Mesendoderm (in vitro differentiated cells): ENCODE results near the gene POLDIP2.

Experiments used
- DNase-seq: peaks from one replicate; pipeline ENCODE4 v3.0.0; 2013
- H2AK5ac ChIP-seq: 2 replicates; pipeline ENCODE4 v1.6.1; 2013; ENCODE audit warnings: low read length, inconsistent platforms
- H2BK120ac ChIP-seq: 2 replicates; pipeline ENCODE4 v1.6.1; 2013; ENCODE audit warnings: low read depth, mild to moderate bottlenecking, low read length, moderate library complexity, mixed read lengths
- H2BK15ac ChIP-seq: replicated peaks from 2 replicates; pipeline ENCODE4 v1.6.1; 2013; ENCODE audit warnings: low read depth, mild to moderate bottlenecking, moderate library complexity
- H2BK5ac ChIP-seq: 2 replicates; pipeline ENCODE4 v1.6.1; 2013; ENCODE audit warnings: low read length, inconsistent platforms
- H3K18ac ChIP-seq: 2 replicates; pipeline ENCODE4 v1.6.1; 2013; ENCODE audit warnings: mild to moderate bottlenecking, low read length, mixed read lengths
- H3K23ac ChIP-seq: one replicate; pipeline ENCODE4 v1.6.1; 2013; ENCODE audit warnings: low read length
- H3K27ac ChIP-seq: 2 replicates; pipeline ENCODE4 v1.5.1; 2013; ENCODE audit warnings: low read depth, mild to moderate bottlenecking, inconsistent platforms, low read length, moderate library complexity
- H3K27me3 ChIP-seq: 2 replicates; pipeline ENCODE4 v1.6.1; 2013; ENCODE audit warnings: low read length, control low read depth, mild to moderate bottlenecking, inconsistent platforms; ENCODE audit not compliant: insufficient read depth, poor library complexity
- H3K36me3 ChIP-seq: 2 replicates; pipeline ENCODE4 v1.6.1; 2013; ENCODE audit warnings: low read length, inconsistent platforms; ENCODE audit not compliant: control insufficient read depth, insufficient read depth
- H3K4ac ChIP-seq: one replicate; pipeline ENCODE4 v1.6.1; 2013; ENCODE audit warnings: low read depth, mild to moderate bottlenecking, low read length, moderate library complexity
- H3K4me1 ChIP-seq: 2 replicates; pipeline ENCODE4 v1.6.1; 2013; ENCODE audit warnings: low read depth, low read length, inconsistent platforms; ENCODE audit not compliant: control insufficient read depth
- H3K4me2 ChIP-seq: 2 replicates; pipeline ENCODE4 v1.6.1; 2013; ENCODE audit warnings: low read length
- H3K4me3 ChIP-seq: 2 replicates; pipeline ENCODE4 v1.5.1; 2013; ENCODE audit warnings: mild to moderate bottlenecking, low read length
- H3K56ac ChIP-seq: one replicate; pipeline ENCODE4 v1.6.1; 2013; ENCODE audit warnings: low read length
- H3K79me1 ChIP-seq: 2 replicates; pipeline ENCODE4 v1.6.1; 2013; ENCODE audit warnings: low read length, inconsistent platforms
- H3K79me2 ChIP-seq: 2 replicates; pipeline ENCODE4 v1.6.1; 2013; ENCODE audit warnings: mild to moderate bottlenecking, low read length; ENCODE audit not compliant: control insufficient read depth, insufficient read depth
- H3K9ac ChIP-seq: 2 replicates; pipeline ENCODE4 v1.6.1; 2013; ENCODE audit warnings: low read length, inconsistent platforms
- H4K5ac ChIP-seq: one replicate; pipeline ENCODE4 v1.6.1; 2013; ENCODE audit warnings: low read length
- H4K8ac ChIP-seq: one replicate; pipeline ENCODE4 v1.6.1; 2013; ENCODE audit warnings: low read depth, mild to moderate bottlenecking, control low read depth, low read length, moderate library complexity
- WGBS: extraction: QIAGEN DNeasy Blood & Tissue Kit; methylation state at CpG from one replicate; pipeline ENCODE4 v1.1.7; 2013; ENCODE audit warnings: low lambda C conversion rate, missing lambda C conversion rate; ENCODE audit not compliant: insufficient coverage; ENCODE audit errors: extremely low coverage; 5-methylcytosine and 5-hydroxymethylcytosine counted together

POLDIP2 gene

DNA sequence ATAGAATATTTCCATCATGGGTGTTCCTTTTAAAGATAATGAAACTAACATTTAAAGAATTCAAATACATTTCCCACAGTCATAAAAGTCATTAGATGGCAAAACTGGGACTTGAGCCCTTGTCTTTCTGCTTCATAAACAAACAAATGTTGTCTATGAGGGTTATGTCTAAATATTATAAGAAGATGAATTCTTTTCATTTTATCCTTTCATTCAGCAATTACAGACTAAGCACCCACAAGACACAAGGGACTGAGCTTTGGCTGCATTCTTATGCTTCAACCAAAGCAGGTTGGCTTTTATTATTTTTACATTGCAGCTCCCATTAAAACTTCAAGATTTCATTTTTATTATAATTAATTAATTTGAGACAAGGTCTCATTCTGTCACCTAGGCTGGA, 29.1 kb upstream of the POLDIP2 start:
- no peak overlapping the region for H4K8ac ChIP-seq
- H3K4me3 ChIP-seq = no peak overlapping the region
- peaks cover 7% of the 10 kb centered on the region for H3K27me3 ChIP-seq
- no peak overlapping the region for H3K18ac ChIP-seq
- H3K27ac ChIP-seq = no peak overlapping the region
- H3K4me2 ChIP-seq = no peak overlapping the region
- no peak overlapping the region for H2BK15ac ChIP-seq
- H3K36me3 ChIP-seq = no peaks in the 10 kb centered on the region
- H4K5ac ChIP-seq = no peak overlapping the region
- H3K4me1 ChIP-seq = no peaks in the 10 kb centered on the region
- H3K9ac ChIP-seq = no peak overlapping the region
- no peak overlapping the region for H3K23ac ChIP-seq
- no peak overlapping the region for H2AK5ac ChIP-seq
- H2BK5ac ChIP-seq = no peak overlapping the region
- H3K56ac ChIP-seq = no peak overlapping the region
- no peak overlapping the region for H2BK120ac ChIP-seq
- H3K79me2 ChIP-seq = no peaks in the 10 kb centered on the region
- no peak overlapping the region for H3K4ac ChIP-seq
- no peak for DNase-seq
- H3K79me1 ChIP-seq = no peaks in the 10 kb centered on the region

DNA sequence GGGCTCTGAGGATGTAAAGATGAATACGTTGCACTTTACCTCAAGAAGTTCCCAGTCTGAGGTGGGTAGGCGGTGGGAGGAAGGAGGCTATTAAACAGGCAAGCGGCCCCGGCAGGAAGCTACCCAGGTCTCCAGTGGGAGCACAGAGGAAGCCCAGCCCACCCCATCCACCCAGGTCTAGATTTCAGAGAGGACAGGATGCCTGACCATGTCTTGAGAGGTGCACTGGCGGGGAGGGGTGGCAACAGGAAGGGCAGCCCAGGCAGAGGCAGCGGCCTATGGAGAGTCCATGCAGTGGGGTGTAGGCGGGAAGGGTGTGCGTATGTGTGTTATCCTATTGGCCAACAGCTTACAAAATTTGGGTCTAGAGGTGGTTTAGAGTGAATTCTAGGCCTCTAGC, 28.1 kb upstream of the POLDIP2 start:
- Histone ChIP-seq H2BK120ac (no peak overlapping the region), H3K79me1 (no peaks in the 10 kb centered on the region), H3K27me3 (peaks cover 7% of the 10 kb centered on the region), H3K4ac (no peak overlapping the region), H3K4me2 (no peak overlapping the region), H4K5ac (no peak overlapping the region), H3K9ac (no peak overlapping the region), H3K56ac (no peak overlapping the region), H3K4me1 (no peaks in the 10 kb centered on the region), H2BK15ac (no peak overlapping the region), H2AK5ac (no peak overlapping the region), H4K8ac (no peak overlapping the region), H3K79me2 (no peaks in the 10 kb centered on the region), H3K4me3 (no peak overlapping the region), H3K23ac (no peak overlapping the region), H3K27ac (no peak overlapping the region), H2BK5ac (no peak overlapping the region), H3K36me3 (no peaks in the 10 kb centered on the region), H3K18ac (no peak overlapping the region)
- no CpG with 5 or more reads among the region's 8 CpGs for WGBS
- no peak for DNase-seq

DNA sequence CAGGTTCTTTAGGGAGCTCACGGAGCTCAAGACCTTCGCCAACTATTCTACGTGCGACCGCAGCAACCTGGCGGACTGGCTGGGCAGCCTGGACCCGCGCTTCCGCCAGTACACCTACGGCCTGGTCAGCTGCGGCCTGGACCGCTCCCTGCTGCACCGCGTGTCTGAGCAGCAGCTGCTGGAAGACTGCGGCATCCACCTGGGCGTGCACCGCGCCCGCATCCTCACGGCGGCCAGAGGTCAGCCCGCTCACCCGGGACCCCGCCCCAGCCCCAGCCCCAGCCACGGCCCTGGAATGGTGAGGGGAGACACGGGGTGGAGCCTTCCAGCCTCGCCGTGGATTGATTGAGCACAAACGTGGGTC, 27.7 kb upstream of the POLDIP2 start:
- peak overlapping the region; percentile 76 for H3K4me2 ChIP-seq
- H3K23ac ChIP-seq = no peak overlapping the region
- H4K8ac ChIP-seq = no peak overlapping the region
- no peak for DNase-seq
- H3K56ac ChIP-seq = peak overlapping the region; percentile 34
- H3K9ac ChIP-seq = no peak overlapping the region
- H3K4me1 ChIP-seq = no peaks in the 10 kb centered on the region
- no peaks in the 10 kb centered on the region for H3K36me3 ChIP-seq
- H3K27me3 ChIP-seq = peaks cover 8% of the 10 kb centered on the region
- no peak overlapping the region for H2BK15ac ChIP-seq
- H3K79me1 ChIP-seq = no peaks in the 10 kb centered on the region
- WGBS = no CpG with 5 or more reads among the region's 29 CpGs
- no peak overlapping the region for H4K5ac ChIP-seq
- no peak overlapping the region for H3K18ac ChIP-seq
- H3K79me2 ChIP-seq = no peaks in the 10 kb centered on the region
- H2BK5ac ChIP-seq = no peak overlapping the region
- H2BK120ac ChIP-seq = no peak overlapping the region
- H2AK5ac ChIP-seq = no peak overlapping the region
- no peak overlapping the region for H3K4ac ChIP-seq
- H3K4me3 ChIP-seq = no peak overlapping the region
- H3K27ac ChIP-seq = no peak overlapping the region

DNA sequence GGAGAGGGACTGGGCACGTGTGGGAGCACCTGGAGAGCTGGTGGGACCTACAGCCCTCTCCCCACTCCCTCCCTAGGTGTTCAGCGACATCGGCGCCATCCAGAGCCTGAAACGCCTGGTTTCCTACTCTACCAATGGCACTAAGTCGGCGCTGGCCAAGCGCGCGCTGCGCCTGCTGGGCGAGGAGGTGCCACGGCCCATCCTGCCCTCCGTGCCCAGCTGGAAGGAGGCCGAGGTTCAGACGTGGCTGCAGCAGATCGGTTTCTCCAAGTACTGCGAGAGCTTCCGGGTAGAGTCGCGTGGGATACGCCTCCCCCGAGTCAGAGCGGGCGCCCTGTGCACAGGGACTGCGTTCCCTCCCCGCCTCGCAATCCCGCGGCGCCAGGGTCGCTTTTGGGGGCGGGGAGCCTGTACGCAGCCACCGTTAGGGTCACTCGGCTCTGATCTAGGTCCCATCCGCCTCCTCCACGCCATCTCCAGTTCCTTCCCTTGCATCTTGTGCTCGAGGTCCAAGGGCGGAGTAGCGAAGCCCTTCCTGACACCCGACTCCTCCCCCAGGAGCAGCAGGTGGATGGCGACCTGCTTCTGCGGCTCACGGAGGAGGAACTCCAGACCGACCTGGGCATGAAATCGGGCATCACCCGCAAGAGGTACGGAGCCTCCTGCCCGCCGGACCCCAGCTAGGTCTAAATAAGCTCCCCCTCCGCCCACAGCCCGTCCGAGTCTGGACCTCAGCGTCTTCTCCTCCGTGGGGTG, 27.1 kb upstream of the POLDIP2 start:
- H3K9ac ChIP-seq = peak overlapping the region; percentile 23
- H3K4ac ChIP-seq = no peak overlapping the region
- no CpG with 5 or more reads among the region's 56 CpGs for WGBS
- H3K4me3 ChIP-seq = peak overlapping the region; percentile 33
- no peak overlapping the region for H4K5ac ChIP-seq
- H2AK5ac ChIP-seq = no peak overlapping the region
- peak overlapping the region; percentile 76 for H3K4me2 ChIP-seq
- H4K8ac ChIP-seq = no peak overlapping the region
- peaks cover 8% of the 10 kb centered on the region for H3K27me3 ChIP-seq
- peak overlapping the region; percentile 40 for H3K56ac ChIP-seq
- no peak overlapping the region for H2BK15ac ChIP-seq
- no peak overlapping the region for H2BK5ac ChIP-seq
- no peaks in the 10 kb centered on the region for H3K36me3 ChIP-seq
- no peaks in the 10 kb centered on the region for H3K4me1 ChIP-seq
- H2BK120ac ChIP-seq = no peak overlapping the region
- no peak for DNase-seq
- H3K79me2 ChIP-seq = no peaks in the 10 kb centered on the region
- no peak overlapping the region for H3K27ac ChIP-seq
- no peak overlapping the region for H3K18ac ChIP-seq
- H3K79me1 ChIP-seq = no peaks in the 10 kb centered on the region
- H3K23ac ChIP-seq = no peak overlapping the region

DNA sequence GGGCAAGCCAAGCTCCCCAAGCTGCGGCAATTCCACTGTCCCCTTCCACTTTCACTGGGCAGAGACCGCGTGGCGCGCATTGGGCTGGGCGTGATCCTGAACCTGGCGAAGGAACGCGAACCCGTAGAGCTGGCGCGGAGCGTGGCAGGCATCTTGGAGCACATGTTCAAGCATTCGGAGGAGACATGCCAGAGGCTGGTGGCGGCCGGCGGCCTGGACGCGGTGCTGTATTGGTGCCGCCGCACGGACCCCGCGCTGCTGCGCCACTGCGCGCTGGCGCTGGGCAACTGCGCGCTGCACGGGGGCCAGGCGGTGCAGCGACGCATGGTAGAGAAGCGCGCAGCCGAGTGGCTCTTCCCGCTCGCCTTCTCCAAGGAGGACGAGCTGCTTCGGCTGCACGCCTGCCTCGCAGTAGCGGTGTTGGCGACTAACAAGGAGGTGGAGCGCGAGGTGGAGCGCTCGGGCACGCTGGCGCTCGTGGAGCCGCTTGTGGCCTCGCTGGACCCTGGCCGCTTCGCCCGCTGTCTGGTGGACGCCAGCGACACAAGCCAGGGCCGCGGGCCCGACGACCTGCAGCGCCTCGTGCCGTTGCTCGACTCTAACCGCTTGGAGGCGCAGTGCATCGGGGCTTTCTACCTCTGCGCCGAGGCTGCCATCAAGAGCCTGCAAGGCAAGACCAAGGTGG, 24.0 kb upstream of the POLDIP2 start:
- Histone ChIP-seq H2BK120ac (no peak overlapping the region), H3K79me1 (no peaks in the 10 kb centered on the region), H3K9ac (peak overlapping the region; percentile 54), H4K5ac (no peak overlapping the region), H3K4me2 (peak overlapping the region; percentile 70), H3K23ac (peak overlapping the region; percentile 66), H3K4me1 (no peaks in the 10 kb centered on the region), H3K56ac (peak overlapping the region; percentile 89), H2AK5ac (no peak overlapping the region), H3K4me3 (no peak overlapping the region), H3K27ac (no peak overlapping the region), H4K8ac (no peak overlapping the region), H3K36me3 (no peaks in the 10 kb centered on the region), H3K79me2 (no peaks in the 10 kb centered on the region), H3K18ac (no peak overlapping the region), H3K4ac (no peak overlapping the region), H2BK15ac (no peak overlapping the region), H2BK5ac (no peak overlapping the region), H3K27me3 (peaks cover 8% of the 10 kb centered on the region)
- peak; percentile 82 for DNase-seq
- no CpG with 5 or more reads among the region's 72 CpGs for WGBS
